GM12878 (cell line): ENCODE data around the gene PTPN5. TPM values are rescaled to one million over a fixed set of nuclear protein-coding genes. Genes with fewer than 3 reads are reported as not detected.
A peak's percentile ranks its signal among the peaks of the same experiment; 100 is the strongest.

Experiments
- BRCA1 ChIP-seq: IDR thresholded peaks from 2 replicates; pipeline ENCODE4 v1.6.1; 2011; ENCODE audit warnings: low read depth, low read length, improper control_type of control experiment
- CREB1 ChIP-seq: IDR thresholded peaks from 2 replicates; pipeline ENCODE4 v1.6.1; 2012; ENCODE audit warnings: low read depth, mild to moderate bottlenecking, inconsistent platforms
- EED ChIP-seq: sonication (generic); IDR thresholded peaks from 2 replicates; pipeline ENCODE4 v1.6.1; 2016; ENCODE audit warnings: antibody characterized with exemption, low read depth
- GABPA ChIP-seq: IDR thresholded peaks from 2 replicates; pipeline ENCODE4 v1.6.1; 2014; ENCODE audit warnings: antibody characterized with exemption, low read depth, mild to moderate bottlenecking, inconsistent platforms
- IKZF1 ChIP-seq: fragments of 450-650 bp; conservative IDR thresholded peaks from 2 replicates; pipeline ENCODE4 v1.6.1; 2017; ENCODE audit warnings: antibody characterized with exemption, mild to moderate bottlenecking
- MTA3 ChIP-seq: IDR thresholded peaks from 2 replicates; pipeline ENCODE4 v1.6.1; 2012; ENCODE audit warnings: low read length, inconsistent platforms, borderline replicate concordance
- NFYA ChIP-seq: IDR thresholded peaks from 2 replicates; pipeline ENCODE4 v1.6.1; 2011; ENCODE audit warnings: low read depth, mild to moderate bottlenecking, low read length, improper control_type of control experiment, borderline replicate concordance
- POLR2A ChIP-seq: IDR thresholded peaks from 2 replicates; pipeline ENCODE4 v1.6.1; 2011; ENCODE audit warnings: low read depth, mild to moderate bottlenecking, low read length
- POLR2AphosphoS5 ChIP-seq: IDR thresholded peaks from 2 replicates; pipeline ENCODE4 v1.6.1; 2011; ENCODE audit warnings: mild to moderate bottlenecking, low read length, inconsistent platforms
- RUNX3 ChIP-seq: IDR thresholded peaks from 2 replicates; pipeline ENCODE4 v1.6.1; 2012; ENCODE audit warnings: low read length, inconsistent platforms
- SMAD1 ChIP-seq: fragments of 450-650 bp; IDR thresholded peaks from 2 replicates; pipeline ENCODE4 v1.6.1; 2018; ENCODE audit warnings: mild to moderate bottlenecking, low read depth; ENCODE audit not compliant: partially characterized antibody
- TCF7 ChIP-seq: IDR thresholded peaks from 2 replicates; pipeline ENCODE4 v1.6.1; 2014; ENCODE audit warnings: antibody characterized with exemption, borderline replicate concordance
- YY1 ChIP-seq: IDR thresholded peaks from 2 replicates; pipeline ENCODE4 v1.6.1; 2011; ENCODE audit warnings: low read depth, mild to moderate bottlenecking, low read length
- polyA plus RNA-seq, 11 experiments: library from polyadenylated mRNA; depleted of rRNA in 4 of 11; unstranded in 6 of 11; stranded (reverse) in 5 of 11; fragments of >200 nt; fragmentation: Nextera tagmentation in 4 of 11; fragmentation: Illumina TruSeq in 1 of 11; extraction: Ambion mirVana in 4 of 11; extraction: Trizol in 1 of 11; gene quantifications; 1 replicate in 1 of 11; 2 replicates in 10 of 11; pipeline versions ENCODE4 v1.2.1 to v1.2.3, GENCODE V29; 2011 to 2016; ENCODE audit warnings: inconsistent platforms in 2 of 11, missing spikeins in 2 of 11, low read depth in 1 of 11
- total RNA-seq, 4 experiments: library from RNA; depleted of rRNA in 3 of 4; stranded (reverse); fragments of >200 nt in 3 of 4; fragmentation: Illumina TruSeq in 1 of 4; extraction: Trizol in 1 of 4; gene quantifications; 2 replicates each; pipeline versions ENCODE4 v1.2.1 to v1.2.3, GENCODE V29; 2013 to 2021
- TF ChIP-seq, protein P1 (sequence below): IDR thresholded peaks from 2 replicates; pipeline ENCODE4 v1.6.1; 2011; ENCODE audit warnings: mild to moderate bottlenecking, low read depth, low read length, moderate library complexity; ENCODE audit not compliant: insufficient replicate concordance
- TF ChIP-seq, protein P2 (sequence below): IDR thresholded peaks from 2 replicates; pipeline ENCODE4 v1.6.1; 2012; ENCODE audit warnings: low read length, inconsistent platforms
- TF ChIP-seq, protein P3 (sequence below): fragments of 150-350 bp; IDR thresholded peaks from 2 replicates; pipeline ENCODE4 v1.6.1; 2016; ENCODE audit warnings: low read depth, low read length
- TF ChIP-seq, protein P4 (sequence below): IDR thresholded peaks from 2 replicates; pipeline ENCODE4 v1.6.1; 2012; ENCODE audit warnings: improper control_type of control experiment, low read depth, low read length; ENCODE audit not compliant: insufficient replicate concordance
- TF ChIP-seq, protein P5 (sequence below): IDR thresholded peaks from 2 replicates; pipeline ENCODE4 v1.6.1; 2011; ENCODE audit warnings: borderline replicate concordance, low read depth, mild to moderate bottlenecking, moderate library complexity, low read length; ENCODE audit not compliant: insufficient read depth, poor library complexity, severe bottlenecking

Gene PTPN5
- total and polyA plus RNA-seq, 10 of the 15 experiments (the other 5 are each of a cell fraction or from before 2014, with no cell fraction given): 0.04 to 0.06 (median 0.05) TPM; not detected in 7

DNA sequence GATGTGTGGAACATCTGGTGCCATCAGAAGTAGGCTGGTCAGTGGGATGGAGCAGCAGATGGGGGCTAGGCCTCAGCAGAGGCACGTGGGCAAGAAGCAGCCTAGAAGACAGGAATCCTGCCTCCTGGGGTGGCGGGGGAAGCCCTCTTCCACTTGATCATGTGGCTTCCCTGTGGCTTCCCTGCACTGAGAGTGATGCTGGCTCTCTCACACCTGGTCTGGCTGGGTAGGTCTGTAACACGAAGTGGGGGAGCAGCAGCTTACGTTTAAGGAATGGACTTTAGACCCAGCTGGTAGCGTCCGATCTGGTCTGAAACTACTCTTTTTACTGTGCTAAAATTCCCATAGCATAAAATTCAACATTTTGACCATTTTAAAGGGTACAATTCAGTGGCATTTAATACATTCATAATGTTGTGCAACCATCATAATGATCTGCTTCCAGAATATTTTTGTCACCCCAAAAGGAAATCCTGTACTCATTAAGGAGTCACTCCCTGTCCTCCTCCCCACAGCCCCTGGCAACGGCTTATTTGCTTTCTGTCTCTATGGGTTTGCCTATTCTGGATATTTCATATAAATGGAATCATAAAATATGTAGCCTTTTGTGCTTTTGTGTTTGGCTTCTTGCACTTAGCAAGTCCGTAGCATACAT lies 21.7 kb downstream of the PTPN5 start (continued):
- TF ChIP-seq, protein P1, sequence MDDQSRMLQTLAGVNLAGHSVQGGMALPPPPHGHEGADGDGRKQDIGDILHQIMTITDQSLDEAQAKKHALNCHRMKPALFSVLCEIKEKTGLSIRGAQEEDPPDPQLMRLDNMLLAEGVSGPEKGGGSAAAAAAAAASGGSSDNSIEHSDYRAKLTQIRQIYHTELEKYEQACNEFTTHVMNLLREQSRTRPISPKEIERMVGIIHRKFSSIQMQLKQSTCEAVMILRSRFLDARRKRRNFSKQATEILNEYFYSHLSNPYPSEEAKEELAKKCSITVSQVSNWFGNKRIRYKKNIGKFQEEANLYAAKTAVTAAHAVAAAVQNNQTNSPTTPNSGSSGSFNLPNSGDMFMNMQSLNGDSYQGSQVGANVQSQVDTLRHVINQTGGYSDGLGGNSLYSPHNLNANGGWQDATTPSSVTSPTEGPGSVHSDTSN: no peak
- TF ChIP-seq GABPA (no peak), YY1 (no peak), POLR2AphosphoS5 (no peak), NFYA (no peak), POLR2A (no peak), IKZF1 (peak; percentile 98), SMAD1 (no peak), EED (peak; percentile 80), BRCA1 (no peak), RUNX3 (peak; percentile 72), MTA3 (no peak), TCF7 (no peak), CREB1 (peak; percentile 75)
- TF ChIP-seq, protein P2, sequence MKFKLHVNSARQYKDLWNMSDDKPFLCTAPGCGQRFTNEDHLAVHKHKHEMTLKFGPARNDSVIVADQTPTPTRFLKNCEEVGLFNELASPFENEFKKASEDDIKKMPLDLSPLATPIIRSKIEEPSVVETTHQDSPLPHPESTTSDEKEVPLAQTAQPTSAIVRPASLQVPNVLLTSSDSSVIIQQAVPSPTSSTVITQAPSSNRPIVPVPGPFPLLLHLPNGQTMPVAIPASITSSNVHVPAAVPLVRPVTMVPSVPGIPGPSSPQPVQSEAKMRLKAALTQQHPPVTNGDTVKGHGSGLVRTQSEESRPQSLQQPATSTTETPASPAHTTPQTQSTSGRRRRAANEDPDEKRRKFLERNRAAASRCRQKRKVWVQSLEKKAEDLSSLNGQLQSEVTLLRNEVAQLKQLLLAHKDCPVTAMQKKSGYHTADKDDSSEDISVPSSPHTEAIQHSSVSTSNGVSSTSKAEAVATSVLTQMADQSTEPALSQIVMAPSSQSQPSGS: peak; percentile 31; the same call in 1 of the 2 replicates
- TF ChIP-seq, protein P3, sequence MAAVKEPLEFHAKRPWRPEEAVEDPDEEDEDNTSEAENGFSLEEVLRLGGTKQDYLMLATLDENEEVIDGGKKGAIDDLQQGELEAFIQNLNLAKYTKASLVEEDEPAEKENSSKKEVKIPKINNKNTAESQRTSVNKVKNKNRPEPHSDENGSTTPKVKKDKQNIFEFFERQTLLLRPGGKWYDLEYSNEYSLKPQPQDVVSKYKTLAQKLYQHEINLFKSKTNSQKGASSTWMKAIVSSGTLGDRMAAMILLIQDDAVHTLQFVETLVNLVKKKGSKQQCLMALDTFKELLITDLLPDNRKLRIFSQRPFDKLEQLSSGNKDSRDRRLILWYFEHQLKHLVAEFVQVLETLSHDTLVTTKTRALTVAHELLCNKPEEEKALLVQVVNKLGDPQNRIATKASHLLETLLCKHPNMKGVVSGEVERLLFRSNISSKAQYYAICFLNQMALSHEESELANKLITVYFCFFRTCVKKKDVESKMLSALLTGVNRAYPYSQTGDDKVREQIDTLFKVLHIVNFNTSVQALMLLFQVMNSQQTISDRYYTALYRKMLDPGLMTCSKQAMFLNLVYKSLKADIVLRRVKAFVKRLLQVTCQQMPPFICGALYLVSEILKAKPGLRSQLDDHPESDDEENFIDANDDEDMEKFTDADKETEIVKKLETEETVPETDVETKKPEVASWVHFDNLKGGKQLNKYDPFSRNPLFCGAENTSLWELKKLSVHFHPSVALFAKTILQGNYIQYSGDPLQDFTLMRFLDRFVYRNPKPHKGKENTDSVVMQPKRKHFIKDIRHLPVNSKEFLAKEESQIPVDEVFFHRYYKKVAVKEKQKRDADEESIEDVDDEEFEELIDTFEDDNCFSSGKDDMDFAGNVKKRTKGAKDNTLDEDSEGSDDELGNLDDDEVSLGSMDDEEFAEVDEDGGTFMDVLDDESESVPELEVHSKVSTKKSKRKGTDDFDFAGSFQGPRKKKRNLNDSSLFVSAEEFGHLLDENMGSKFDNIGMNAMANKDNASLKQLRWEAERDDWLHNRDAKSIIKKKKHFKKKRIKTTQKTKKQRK: no peak
- TF ChIP-seq, protein P4, sequence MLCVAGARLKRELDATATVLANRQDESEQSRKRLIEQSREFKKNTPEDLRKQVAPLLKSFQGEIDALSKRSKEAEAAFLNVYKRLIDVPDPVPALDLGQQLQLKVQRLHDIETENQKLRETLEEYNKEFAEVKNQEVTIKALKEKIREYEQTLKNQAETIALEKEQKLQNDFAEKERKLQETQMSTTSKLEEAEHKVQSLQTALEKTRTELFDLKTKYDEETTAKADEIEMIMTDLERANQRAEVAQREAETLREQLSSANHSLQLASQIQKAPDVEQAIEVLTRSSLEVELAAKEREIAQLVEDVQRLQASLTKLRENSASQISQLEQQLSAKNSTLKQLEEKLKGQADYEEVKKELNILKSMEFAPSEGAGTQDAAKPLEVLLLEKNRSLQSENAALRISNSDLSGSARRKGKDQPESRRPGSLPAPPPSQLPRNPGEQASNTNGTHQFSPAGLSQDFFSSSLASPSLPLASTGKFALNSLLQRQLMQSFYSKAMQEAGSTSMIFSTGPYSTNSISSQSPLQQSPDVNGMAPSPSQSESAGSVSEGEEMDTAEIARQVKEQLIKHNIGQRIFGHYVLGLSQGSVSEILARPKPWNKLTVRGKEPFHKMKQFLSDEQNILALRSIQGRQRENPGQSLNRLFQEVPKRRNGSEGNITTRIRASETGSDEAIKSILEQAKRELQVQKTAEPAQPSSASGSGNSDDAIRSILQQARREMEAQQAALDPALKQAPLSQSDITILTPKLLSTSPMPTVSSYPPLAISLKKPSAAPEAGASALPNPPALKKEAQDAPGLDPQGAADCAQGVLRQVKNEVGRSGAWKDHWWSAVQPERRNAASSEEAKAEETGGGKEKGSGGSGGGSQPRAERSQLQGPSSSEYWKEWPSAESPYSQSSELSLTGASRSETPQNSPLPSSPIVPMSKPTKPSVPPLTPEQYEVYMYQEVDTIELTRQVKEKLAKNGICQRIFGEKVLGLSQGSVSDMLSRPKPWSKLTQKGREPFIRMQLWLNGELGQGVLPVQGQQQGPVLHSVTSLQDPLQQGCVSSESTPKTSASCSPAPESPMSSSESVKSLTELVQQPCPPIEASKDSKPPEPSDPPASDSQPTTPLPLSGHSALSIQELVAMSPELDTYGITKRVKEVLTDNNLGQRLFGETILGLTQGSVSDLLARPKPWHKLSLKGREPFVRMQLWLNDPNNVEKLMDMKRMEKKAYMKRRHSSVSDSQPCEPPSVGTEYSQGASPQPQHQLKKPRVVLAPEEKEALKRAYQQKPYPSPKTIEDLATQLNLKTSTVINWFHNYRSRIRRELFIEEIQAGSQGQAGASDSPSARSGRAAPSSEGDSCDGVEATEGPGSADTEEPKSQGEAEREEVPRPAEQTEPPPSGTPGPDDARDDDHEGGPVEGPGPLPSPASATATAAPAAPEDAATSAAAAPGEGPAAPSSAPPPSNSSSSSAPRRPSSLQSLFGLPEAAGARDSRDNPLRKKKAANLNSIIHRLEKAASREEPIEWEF: no peak
- TF ChIP-seq, protein P5, sequence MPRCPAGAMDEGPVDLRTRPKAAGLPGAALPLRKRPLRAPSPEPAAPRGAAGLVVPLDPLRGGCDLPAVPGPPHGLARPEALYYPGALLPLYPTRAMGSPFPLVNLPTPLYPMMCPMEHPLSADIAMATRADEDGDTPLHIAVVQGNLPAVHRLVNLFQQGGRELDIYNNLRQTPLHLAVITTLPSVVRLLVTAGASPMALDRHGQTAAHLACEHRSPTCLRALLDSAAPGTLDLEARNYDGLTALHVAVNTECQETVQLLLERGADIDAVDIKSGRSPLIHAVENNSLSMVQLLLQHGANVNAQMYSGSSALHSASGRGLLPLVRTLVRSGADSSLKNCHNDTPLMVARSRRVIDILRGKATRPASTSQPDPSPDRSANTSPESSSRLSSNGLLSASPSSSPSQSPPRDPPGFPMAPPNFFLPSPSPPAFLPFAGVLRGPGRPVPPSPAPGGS: no peak
